GM08714 (cell line): Measurements from ENCODE around the gene TPPP.
"Not testable (repeated sequence)": the region's sequence is repeated elsewhere in the genome, so short reads cannot be mapped to it uniquely, and the experiment has no call there.

Experiments
- H3K4me3 ChIP-seq: fragments of 200-500 bp; sonication (Bioruptor generic); 2 replicates; pipeline ENCODE4 v1.5.1; 2014; ENCODE audit warnings: mild to moderate bottlenecking, low read length, inconsistent platforms
- ZNF274 ChIP-seq: IDR thresholded peaks from 2 replicates; pipeline ENCODE4 v1.6.1; 2012; ENCODE audit warnings: mild to moderate bottlenecking, low read depth, low read length

TPPP gene

GRCh38 chr5:694042-694431, 885 bp upstream of the TPPP start:
- not testable (repeated sequence) for H3K4me3 ChIP-seq

GRCh38 chr5:692529-693041, 567 bp downstream of the TPPP start:
- H3K4me3 ChIP-seq = peak overlapping the region; percentile 33; the same call in 1 of the 2 replicates

GRCh38 chr5:691817-692528, 1.2 kb downstream of the TPPP start:
- H3K4me3 ChIP-seq = no peak overlapping the region; the same call in 1 of the 2 replicates
- TF ChIP-seq ZNF274 = no peak

- H3K4me3 ChIP-seq = not testable (repeated sequence)
Observed at GRCh38 chr5:691049-691448, 2.1 kb downstream of the TPPP start.

- H3K4me3 ChIP-seq = not testable (repeated sequence)
Observed at GRCh38 chr5:690293-690692, 2.9 kb downstream of the TPPP start.

GRCh38 chr5:688348-689010, 4.7 kb downstream of the TPPP start:
- not testable (repeated sequence) for H3K4me3 ChIP-seq

GRCh38 chr5:686936-687335, 6.2 kb downstream of the TPPP start:
- H3K4me3 ChIP-seq = not testable (repeated sequence)

GRCh38 chr5:686172-686523, 7.0 kb downstream of the TPPP start:
- not testable (repeated sequence) for H3K4me3 ChIP-seq

- TF ChIP-seq ZNF274 = no peak
- H3K4me3 ChIP-seq = no peak overlapping the region
Observed at GRCh38 chr5:685262-686171, 7.6 kb downstream of the TPPP start.

- no peak for TF ChIP-seq ZNF274
- H3K4me3 ChIP-seq = no peak overlapping the region
Observed at GRCh38 chr5:684751-685216, 8.4 kb downstream of the TPPP start.

GRCh38 chr5:683551-684481, 9.3 kb downstream of the TPPP start:
- H3K4me3 ChIP-seq = no peak overlapping the region
- TF ChIP-seq ZNF274 = no peak

GRCh38 chr5:682651-683358, 10.3 kb downstream of the TPPP start:
- not testable (repeated sequence) for H3K4me3 ChIP-seq

GRCh38 chr5:682216-682615, 10.9 kb downstream of the TPPP start:
- not testable (repeated sequence) for H3K4me3 ChIP-seq

- H3K4me3 ChIP-seq = not testable (repeated sequence)
Observed at GRCh38 chr5:681317-682191, 11.6 kb downstream of the TPPP start.

GRCh38 chr5:680836-681235, 12.3 kb downstream of the TPPP start:
- H3K4me3 ChIP-seq = not testable (repeated sequence)

GRCh38 chr5:680118-680795, 12.9 kb downstream of the TPPP start:
- not testable (repeated sequence) for H3K4me3 ChIP-seq

- H3K4me3 ChIP-seq = not testable (repeated sequence)
Observed at GRCh38 chr5:679166-679895, 13.8 kb downstream of the TPPP start.
